Skeletal muscle satellite cell (primary cell): ENCODE data around the gene RAB1A.

Experiments used
- H3K27me3 ChIP-seq: 2 replicates; pipeline ENCODE4 v1.7.0; 2013; ENCODE audit warnings: low read length; ENCODE audit not compliant: control insufficient read depth, insufficient read depth
- H3K36me3 ChIP-seq: 2 replicates; pipeline ENCODE4 v1.7.0; 2013; ENCODE audit warnings: mild to moderate bottlenecking, control low read depth, low read length; ENCODE audit not compliant: insufficient read depth
- H3K4me1 ChIP-seq: 2 replicates; pipeline ENCODE4 v1.7.0; 2013; ENCODE audit warnings: low read length; ENCODE audit not compliant: control insufficient read depth, insufficient read depth
- H3K4me2 ChIP-seq: 2 replicates; pipeline ENCODE4 v1.7.0; 2013; ENCODE audit warnings: mild to moderate bottlenecking, low read length
- H3K4me3 ChIP-seq: 2 replicates; pipeline ENCODE4 v1.7.0; 2013; ENCODE audit warnings: low read length
- H3K9ac ChIP-seq: 2 replicates; pipeline ENCODE4 v1.7.0; 2013; ENCODE audit warnings: mild to moderate bottlenecking, low read depth, low read length, moderate library complexity
- H3K9me3 ChIP-seq: replicated peaks from 2 replicates; pipeline ENCODE4 v1.7.0; 2013; ENCODE audit warnings: mild to moderate bottlenecking, control low read depth, low read length

Gene RAB1A

GRCh38 chr2:65081232-65081685 is 48.6 kb downstream of the RAB1A start:
- Histone ChIP-seq H3K9me3 (no peaks in the 10 kb centered on the region), H3K4me3 (no peak overlapping the region), H3K9ac (no peak overlapping the region), H3K27me3 (no peaks in the 10 kb centered on the region), H3K36me3 (peaks cover 69% of the 10 kb centered on the region), H3K4me2 (no peak overlapping the region), H3K4me1 (peaks cover 12% of the 10 kb centered on the region)

- peaks cover 26% of the 10 kb centered on the region for H3K4me1 ChIP-seq
- no peaks in the 10 kb centered on the region for H3K9me3 ChIP-seq
- H3K4me3 ChIP-seq, result no peak overlapping the region
- no peaks in the 10 kb centered on the region for H3K27me3 ChIP-seq
- H3K9ac ChIP-seq, result no peak overlapping the region
- H3K36me3 ChIP-seq, result peaks cover 63% of the 10 kb centered on the region
- no peak overlapping the region for H3K4me2 ChIP-seq
Observed at GRCh38 chr2:65079017-65079416, 50.9 kb downstream of the RAB1A start.

GRCh38 chr2:65077898-65078297 is 52.0 kb downstream of the RAB1A start:
- Histone ChIP-seq H3K4me1 (peaks cover 26% of the 10 kb centered on the region), H3K36me3 (peaks cover 63% of the 10 kb centered on the region), H3K9me3 (no peaks in the 10 kb centered on the region), H3K27me3 (no peaks in the 10 kb centered on the region), H3K4me2 (no peak overlapping the region), H3K4me3 (no peak overlapping the region), H3K9ac (no peak overlapping the region)

GRCh38 chr2:65076345-65076710 is 53.6 kb downstream of the RAB1A start:
- Histone ChIP-seq H3K36me3 (peaks cover 65% of the 10 kb centered on the region), H3K9ac (no peak overlapping the region), H3K27me3 (no peaks in the 10 kb centered on the region), H3K4me2 (peak overlapping the region; percentile 44), H3K4me1 (peaks cover 26% of the 10 kb centered on the region), H3K4me3 (no peak overlapping the region), H3K9me3 (no peaks in the 10 kb centered on the region)

GRCh38 chr2:65075605-65076344 is 54.1 kb downstream of the RAB1A start:
- Histone ChIP-seq H3K27me3 (no peaks in the 10 kb centered on the region), H3K36me3 (peaks cover 67% of the 10 kb centered on the region), H3K4me1 (peaks cover 31% of the 10 kb centered on the region), H3K9me3 (no peaks in the 10 kb centered on the region), H3K4me3 (no peak overlapping the region), H3K9ac (peak overlapping the region; percentile 18), H3K4me2 (peak overlapping the region; percentile 44)

- Histone ChIP-seq H3K4me3 (no peak overlapping the region), H3K9ac (no peak overlapping the region), H3K36me3 (peaks cover 66% of the 10 kb centered on the region), H3K27me3 (no peaks in the 10 kb centered on the region), H3K9me3 (no peaks in the 10 kb centered on the region), H3K4me2 (peak overlapping the region; percentile 44), H3K4me1 (peaks cover 37% of the 10 kb centered on the region)
Observed at GRCh38 chr2:65075176-65075575, 54.7 kb downstream of the RAB1A start.

GRCh38 chr2:65073879-65074565 is 55.9 kb downstream of the RAB1A start:
- Histone ChIP-seq H3K4me2 (no peak overlapping the region), H3K9ac (no peak overlapping the region), H3K4me3 (no peak overlapping the region), H3K9me3 (no peaks in the 10 kb centered on the region), H3K36me3 (peaks cover 65% of the 10 kb centered on the region), H3K27me3 (no peaks in the 10 kb centered on the region), H3K4me1 (peaks cover 41% of the 10 kb centered on the region)

GRCh38 chr2:65072181-65072970 is 57.5 kb downstream of the RAB1A start:
- Histone ChIP-seq H3K9me3 (no peaks in the 10 kb centered on the region), H3K36me3 (peaks cover 54% of the 10 kb centered on the region), H3K4me2 (no peak overlapping the region), H3K4me3 (no peak overlapping the region), H3K4me1 (peaks cover 38% of the 10 kb centered on the region), H3K9ac (no peak overlapping the region), H3K27me3 (no peaks in the 10 kb centered on the region)

GRCh38 chr2:65071499-65072180 is 58.3 kb downstream of the RAB1A start:
- H3K27me3 ChIP-seq, result no peaks in the 10 kb centered on the region
- no peak overlapping the region for H3K9ac ChIP-seq
- H3K4me2 ChIP-seq, result no peak overlapping the region
- H3K36me3 ChIP-seq, result peaks cover 53% of the 10 kb centered on the region
- H3K4me3 ChIP-seq, result no peak overlapping the region
- no peaks in the 10 kb centered on the region for H3K9me3 ChIP-seq
- H3K4me1 ChIP-seq, result peaks cover 32% of the 10 kb centered on the region

- Histone ChIP-seq H3K4me2 (no peak overlapping the region), H3K9me3 (no peaks in the 10 kb centered on the region), H3K36me3 (peaks cover 50% of the 10 kb centered on the region), H3K4me1 (peaks cover 29% of the 10 kb centered on the region), H3K27me3 (no peaks in the 10 kb centered on the region), H3K4me3 (no peak overlapping the region), H3K9ac (no peak overlapping the region)
Observed at GRCh38 chr2:65070856-65071255, 59.0 kb downstream of the RAB1A start.
